Loucy (cell line): Measurements from ENCODE around the gene ARHGAP32.

Experiments used
- H2AFZ ChIP-seq: fragments of 200-600 bp; sonication (generic); 2 replicates; pipeline ENCODE4 v1.6.0; 2016; ENCODE audit warnings: antibody characterized with exemption, mild to moderate bottlenecking, low read length, moderate library complexity
- H3F3A ChIP-seq: fragments of 200-600 bp; 2 replicates; pipeline ENCODE4 v1.6.0; 2016; ENCODE audit warnings: antibody characterized with exemption, low read depth, mild to moderate bottlenecking
- H3K27me3 ChIP-seq: fragments of 200-600 bp; sonication (generic); 2 replicates; pipeline ENCODE4 v1.6.1; 2014; ENCODE audit warnings: low read length, mild to moderate bottlenecking; ENCODE audit not compliant: insufficient read depth, poor library complexity, severe bottlenecking
- H3K36me3 ChIP-seq: fragments of 200-600 bp; sonication (generic); 2 replicates; pipeline ENCODE4 v1.6.1; 2016; ENCODE audit warnings: low read length; ENCODE audit not compliant: insufficient read depth
- H3K4me1 ChIP-seq: fragments of 200-600 bp; sonication (generic); 2 replicates; pipeline ENCODE4 v1.5.1; 2014; ENCODE audit warnings: low read length, mild to moderate bottlenecking; ENCODE audit not compliant: insufficient read depth, poor library complexity, severe bottlenecking
- H3K4me2 ChIP-seq: fragments of 200-600 bp; sonication (generic); 2 replicates; pipeline ENCODE4 v1.6.0; 2014; ENCODE audit warnings: antibody characterized with exemption, low read length, low read depth, mild to moderate bottlenecking; ENCODE audit not compliant: poor library complexity, severe bottlenecking
- H3K4me3 ChIP-seq: fragments of 200-600 bp; sonication (generic); 2 replicates; pipeline ENCODE4 v1.5.1; 2014; ENCODE audit warnings: low read length, mild to moderate bottlenecking, mixed read lengths; ENCODE audit not compliant: poor library complexity, severe bottlenecking
- H3K79me2 ChIP-seq: fragments of 200-600 bp; sonication (generic); 2 replicates; pipeline ENCODE4 v1.6.1; 2014; ENCODE audit warnings: low read length; ENCODE audit not compliant: insufficient read depth
- H3K9ac ChIP-seq: fragments of 200-600 bp; sonication (generic); 2 replicates; pipeline ENCODE4 v1.6.0; 2014; ENCODE audit warnings: mild to moderate bottlenecking, low read depth, low read length, moderate library complexity; ENCODE audit not compliant: poor library complexity, severe bottlenecking
- H3K9me2 ChIP-seq: fragments of 200-600 bp; sonication (generic); replicated peaks from 2 replicates; pipeline ENCODE4 v1.6.1; 2016; ENCODE audit warnings: low read depth, low read length, mixed read lengths
- H3K9me3 ChIP-seq: fragments of 200-600 bp; sonication (generic); 2 replicates; pipeline ENCODE4 v1.6.1; 2014; ENCODE audit warnings: mild to moderate bottlenecking, antibody characterized with exemption, low read length, low read depth; ENCODE audit not compliant: insufficient read depth
- H4K20me1 ChIP-seq: fragments of 200-600 bp; sonication (generic); 2 replicates; pipeline ENCODE4 v1.6.0; 2014; ENCODE audit warnings: antibody characterized with exemption, low read length, mild to moderate bottlenecking; ENCODE audit not compliant: insufficient read depth, poor library complexity, severe bottlenecking
- CTCF ChIP-seq: fragments of 200-600 bp; sonication (generic); conservative IDR thresholded peaks from 2 replicates; pipeline ENCODE4 v1.5.1; 2014; ENCODE audit warnings: mild to moderate bottlenecking, antibody characterized with exemption, low read length
- EZH2phosphoT487 ChIP-seq: fragments of 200-600 bp; IDR thresholded peaks from 2 replicates; pipeline ENCODE4 v1.6.1; 2018; ENCODE audit warnings: antibody characterized with exemption, mild to moderate bottlenecking, moderate library complexity, borderline replicate concordance

Gene ARHGAP32

DNA sequence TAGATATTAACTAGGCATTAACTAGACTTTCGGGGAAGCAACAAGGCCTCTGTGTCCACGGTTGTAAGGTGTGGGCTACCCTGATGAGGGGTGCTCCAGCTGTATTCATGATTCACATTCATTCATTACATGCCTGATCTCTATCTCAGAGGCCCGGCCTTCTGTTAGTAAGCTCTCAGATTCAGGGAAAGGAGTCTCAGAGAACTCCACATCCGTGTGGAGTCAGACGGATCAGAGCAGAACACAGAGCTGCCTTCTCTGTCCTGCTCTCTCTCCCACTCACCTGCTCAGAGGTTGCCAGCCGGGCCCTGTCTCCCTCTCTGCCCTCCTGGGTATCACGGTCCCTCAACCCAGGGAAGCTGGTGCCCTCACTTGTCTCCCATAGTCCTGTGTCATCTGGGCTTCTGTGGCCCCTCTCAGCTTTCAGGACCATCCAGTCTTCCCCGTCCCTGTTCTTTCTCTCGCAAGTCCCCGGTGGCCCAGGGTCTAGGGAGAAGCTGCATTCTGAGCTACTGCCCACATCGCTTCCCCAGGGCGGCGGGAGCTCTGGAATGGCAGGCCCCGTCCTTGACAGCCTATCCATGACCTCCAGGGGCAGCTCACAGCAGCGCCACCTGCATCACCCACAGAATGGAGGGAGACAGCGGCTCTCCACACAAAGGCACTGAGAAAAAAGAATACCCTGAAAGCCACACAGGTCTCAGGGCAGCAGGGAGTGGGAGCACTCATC is 253.8 kb downstream of the ARHGAP32 start:
- Histone ChIP-seq H3K9me2 (no peaks in the 10 kb centered on the region), H2AFZ (no peak overlapping the region), H3K36me3 (no peaks in the 10 kb centered on the region), H3F3A (no peaks in the 10 kb centered on the region), H3K4me1 (no peaks in the 10 kb centered on the region), H3K27me3 (no peaks in the 10 kb centered on the region), H3K9ac (no peak overlapping the region), H3K9me3 (no peaks in the 10 kb centered on the region), H3K4me3 (no peak overlapping the region), H3K79me2 (no peaks in the 10 kb centered on the region), H4K20me1 (no peaks in the 10 kb centered on the region), H3K4me2 (no peak overlapping the region)
- TF ChIP-seq CTCF (no peak), EZH2phosphoT487 (no peak)

DNA sequence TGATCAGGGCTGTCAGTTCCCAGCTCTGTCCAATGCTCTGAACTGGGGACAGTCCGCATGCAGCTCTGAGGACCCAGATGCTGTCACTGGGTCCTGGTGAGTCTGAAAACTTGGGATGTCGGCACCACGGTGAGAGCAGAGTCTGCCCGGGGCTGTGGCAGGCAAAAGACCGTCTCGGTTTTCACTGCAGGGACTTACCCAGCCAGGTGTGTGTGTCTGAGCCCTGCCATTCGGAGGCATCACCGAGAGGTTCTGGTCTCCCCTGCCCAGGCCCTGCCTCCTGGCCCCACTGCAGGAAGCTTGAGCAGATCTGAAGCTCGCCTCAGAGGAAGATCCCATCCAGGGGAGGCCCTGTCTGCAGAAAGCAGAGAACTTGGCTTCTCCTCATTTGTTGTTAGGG is 254.6 kb downstream of the ARHGAP32 start:
- no peak overlapping the region for H3K4me2 ChIP-seq
- no peaks in the 10 kb centered on the region for H3K9me2 ChIP-seq
- no peaks in the 10 kb centered on the region for H3K4me1 ChIP-seq
- no peaks in the 10 kb centered on the region for H3K79me2 ChIP-seq
- H3K9ac ChIP-seq, result no peak overlapping the region
- H4K20me1 ChIP-seq, result no peaks in the 10 kb centered on the region
- H3K4me3 ChIP-seq, result no peak overlapping the region
- no peaks in the 10 kb centered on the region for H3K27me3 ChIP-seq
- no peak overlapping the region for H2AFZ ChIP-seq
- H3K36me3 ChIP-seq, result no peaks in the 10 kb centered on the region
- no peaks in the 10 kb centered on the region for H3F3A ChIP-seq
- TF ChIP-seq EZH2phosphoT487 (no peak), CTCF (no peak)
- no peaks in the 10 kb centered on the region for H3K9me3 ChIP-seq

- no peaks in the 10 kb centered on the region for H3K27me3 ChIP-seq
- H2AFZ ChIP-seq, result no peak overlapping the region
- no peaks in the 10 kb centered on the region for H3K36me3 ChIP-seq
- no peak overlapping the region for H3K4me2 ChIP-seq
- H3K9me3 ChIP-seq, result no peaks in the 10 kb centered on the region
- no peaks in the 10 kb centered on the region for H4K20me1 ChIP-seq
- no peak overlapping the region for H3K9ac ChIP-seq
- no peaks in the 10 kb centered on the region for H3K79me2 ChIP-seq
- H3K4me3 ChIP-seq, result no peak overlapping the region
- no peak for TF ChIP-seq CTCF
- TF ChIP-seq EZH2phosphoT487, result no peak
- H3F3A ChIP-seq, result no peaks in the 10 kb centered on the region
- no peaks in the 10 kb centered on the region for H3K9me2 ChIP-seq
- H3K4me1 ChIP-seq, result no peaks in the 10 kb centered on the region
Observed at GRCh38 chr11:128936606-128937251, 255.4 kb downstream of the ARHGAP32 start.
